Activated CD8-positive, alpha-beta T cell treated with anti-CD3 and anti-CD28 coated beads for 36 hours (primary cell): ENCODE results near the gene SEMA4D. TPM values are rescaled to one million over a fixed set of nuclear protein-coding genes. Genes with fewer than 3 reads are reported as not detected.

Source experiments
- ATAC-seq: fragments of 200-7000 bp; cut with Tn5 transposase; one replicate; pipeline ENCODE4 v1.10.0; 2021; ENCODE audit warnings: mild to moderate bottlenecking, moderate library complexity
- CTCF ChIA-PET: fragments of 350-600 bp; sonication (Branson Sonifier 250); formaldehyde crosslinking; loops from one replicate; lab custom pipeline; 2021; ENCODE audit warnings: antibody characterized with exemption; lab: Charles Lee
- POLR2A ChIA-PET: fragments of 350-600 bp; sonication (Branson Sonifier 250); formaldehyde crosslinking; loops from one replicate; lab custom pipeline; 2021; ENCODE audit warnings: antibody characterized with exemption; lab: Charles Lee
- DNase-seq: peaks from one replicate; pipeline ENCODE4 v3.0.0-alpha.2; 2020
- H3K27ac Mint-ChIP-seq: one replicate; pipeline ENCODE4 v1.8.0; 2021; ENCODE audit warnings: mild to moderate bottlenecking, mixed read lengths
- H3K27me3 Mint-ChIP-seq: one replicate; pipeline ENCODE4 v1.8.0; 2021; ENCODE audit warnings: mixed read lengths
- H3K36me3 Mint-ChIP-seq: one replicate; pipeline ENCODE4 v1.8.0; 2021; ENCODE audit warnings: low read depth, mixed read lengths
- H3K4me1 Mint-ChIP-seq: one replicate; pipeline ENCODE4 v1.8.0; 2021; ENCODE audit warnings: low read depth, mixed read lengths
- H3K4me3 Mint-ChIP-seq: one replicate; pipeline ENCODE4 v1.8.0; 2021; ENCODE audit warnings: mild to moderate bottlenecking, moderate library complexity, mixed read lengths
- H3K9me3 Mint-ChIP-seq: one replicate; pipeline ENCODE4 v1.8.0; 2021; ENCODE audit warnings: mixed read lengths
- intact Hi-C: fragments of 100-400 bp; cut with micrococcal nuclease; formaldehyde crosslinking; loops from one replicate; pipeline ENCODE4 v1.10.0; 2022
- total RNA-seq, 2 experiments: library from RNA; stranded (reverse); gene quantifications; one replicate each; pipeline ENCODE4 v1.2.3, GENCODE V29; 2021
- TF ChIP-seq, protein P1 (sequence below): fragments of 200-600 bp; IDR thresholded peaks from one replicate; pipeline ENCODE4 v1.8.0; 2022; ENCODE audit warnings: antibody characterized with exemption, mild to moderate bottlenecking

The SEMA4D gene
- total RNA-seq, 2 experiments from 2014 or later = 290 to 317 TPM

DNA sequence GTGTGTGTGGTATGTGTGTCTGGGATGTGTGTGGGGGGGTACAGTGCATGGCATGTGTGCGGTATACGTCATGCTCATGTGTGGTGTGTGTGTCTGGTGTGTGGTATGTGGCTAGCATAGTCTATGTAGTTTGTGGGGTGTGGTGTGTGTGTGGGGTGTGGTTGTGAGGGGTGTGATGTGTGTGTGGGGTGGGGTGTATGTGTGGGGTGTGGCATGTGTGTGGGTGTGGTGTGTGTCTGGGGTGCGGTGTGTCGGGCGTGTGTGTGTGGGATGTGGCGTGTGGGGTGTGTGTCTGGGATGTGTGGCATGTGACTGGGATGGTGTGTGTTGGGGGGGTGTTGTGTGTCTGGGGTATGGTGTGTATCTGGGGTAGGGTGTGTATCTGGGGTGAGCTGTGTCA, 127.3 kb downstream of the SEMA4D start:
- ATAC-seq = no peak
- no peak overlapping the region for H3K4me3 Mint-ChIP-seq
- H3K9me3 Mint-ChIP-seq = no peaks in the 10 kb centered on the region

DNA sequence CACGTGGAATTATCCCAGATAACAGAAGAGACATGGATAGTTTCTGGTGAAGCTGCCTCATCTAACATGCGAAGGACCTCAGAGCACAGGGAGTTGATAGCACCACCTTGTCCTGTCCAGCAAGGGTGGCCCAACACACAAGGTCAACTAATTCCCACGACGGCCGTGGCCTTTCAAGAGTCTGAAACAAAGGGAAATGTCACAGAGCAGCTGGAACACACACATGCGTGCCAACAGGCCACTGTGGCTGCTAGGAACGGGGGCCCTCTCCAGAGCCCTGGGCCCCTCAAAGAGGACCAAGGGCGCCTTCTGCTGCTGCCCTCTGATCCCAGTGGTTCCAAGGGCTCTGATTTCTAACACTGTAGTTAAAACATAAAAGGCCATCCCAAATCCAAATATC, 128.9 kb downstream of the SEMA4D start:
- CTCF ChIA-PET = no interaction called here
- DNase-seq = no peak
- POLR2A ChIA-PET = interaction anchor here (0.9 to 1.8 kb wide), 3 partner anchors 8 to 37 kb away, joined by 3 to 6 read pairs (median 4); no protein-coding TSS in a partner anchor
- Mint-ChIP-seq H3K4me3 (no peak overlapping the region), H3K27ac (no peak overlapping the region), H3K9me3 (no peaks in the 10 kb centered on the region), H3K36me3 (no peaks in the 10 kb centered on the region), H3K4me1 (peaks cover 24% of the 10 kb centered on the region), H3K27me3 (no peaks in the 10 kb centered on the region)
- intact Hi-C loops = no loop called here
- TF ChIP-seq, protein P1, sequence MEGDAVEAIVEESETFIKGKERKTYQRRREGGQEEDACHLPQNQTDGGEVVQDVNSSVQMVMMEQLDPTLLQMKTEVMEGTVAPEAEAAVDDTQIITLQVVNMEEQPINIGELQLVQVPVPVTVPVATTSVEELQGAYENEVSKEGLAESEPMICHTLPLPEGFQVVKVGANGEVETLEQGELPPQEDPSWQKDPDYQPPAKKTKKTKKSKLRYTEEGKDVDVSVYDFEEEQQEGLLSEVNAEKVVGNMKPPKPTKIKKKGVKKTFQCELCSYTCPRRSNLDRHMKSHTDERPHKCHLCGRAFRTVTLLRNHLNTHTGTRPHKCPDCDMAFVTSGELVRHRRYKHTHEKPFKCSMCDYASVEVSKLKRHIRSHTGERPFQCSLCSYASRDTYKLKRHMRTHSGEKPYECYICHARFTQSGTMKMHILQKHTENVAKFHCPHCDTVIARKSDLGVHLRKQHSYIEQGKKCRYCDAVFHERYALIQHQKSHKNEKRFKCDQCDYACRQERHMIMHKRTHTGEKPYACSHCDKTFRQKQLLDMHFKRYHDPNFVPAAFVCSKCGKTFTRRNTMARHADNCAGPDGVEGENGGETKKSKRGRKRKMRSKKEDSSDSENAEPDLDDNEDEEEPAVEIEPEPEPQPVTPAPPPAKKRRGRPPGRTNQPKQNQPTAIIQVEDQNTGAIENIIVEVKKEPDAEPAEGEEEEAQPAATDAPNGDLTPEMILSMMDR = no peak
- no peak for ATAC-seq

More for the DNA sequence above, 127.3 kb downstream of the SEMA4D start:
- TF ChIP-seq, protein P1 = no peak
- H3K27me3 Mint-ChIP-seq = no peaks in the 10 kb centered on the region
- intact Hi-C loops = no loop called here
- peaks cover 1% of the 10 kb centered on the region for H3K36me3 Mint-ChIP-seq
- H3K27ac Mint-ChIP-seq = no peak overlapping the region
- peaks cover 33% of the 10 kb centered on the region for H3K4me1 Mint-ChIP-seq
- POLR2A ChIA-PET = no interaction called here
- DNase-seq = no peak
- CTCF ChIA-PET = no interaction called here

DNA sequence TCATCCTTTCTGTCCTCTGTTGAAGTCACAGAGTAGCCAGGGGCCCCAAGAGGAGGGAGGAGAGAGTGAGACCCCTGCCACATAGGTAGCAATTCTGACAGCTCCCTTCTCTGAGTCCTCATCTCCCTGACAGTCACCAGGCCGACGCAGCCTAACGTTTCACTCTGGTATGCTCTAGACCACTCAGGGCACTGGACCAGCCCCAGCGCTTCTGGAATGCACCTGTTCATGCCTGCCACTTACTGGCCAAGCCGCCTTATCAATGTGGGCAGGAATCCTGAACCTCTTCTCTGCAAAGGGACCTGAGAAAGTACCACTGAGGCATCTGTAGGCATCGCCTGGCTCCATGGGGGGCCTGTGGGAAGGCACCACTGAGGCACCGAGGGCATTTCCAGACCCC, 129.4 kb downstream of the SEMA4D start:
- ChIA-PET POLR2A (interaction anchor here (0.6 to 1.8 kb wide), 4 partner anchors 8 to 38 kb away, joined by 3 to 6 read pairs (median 4); no protein-coding TSS in a partner anchor), CTCF (no interaction called here)
- H3K27ac Mint-ChIP-seq = no peak overlapping the region
- no peaks in the 10 kb centered on the region for H3K27me3 Mint-ChIP-seq
- intact Hi-C loops = no loop called here
- peaks cover 22% of the 10 kb centered on the region for H3K4me1 Mint-ChIP-seq
- H3K9me3 Mint-ChIP-seq = no peaks in the 10 kb centered on the region
- DNase-seq = no peak
- TF ChIP-seq, protein P1 = no peak
- ATAC-seq = no peak
- H3K36me3 Mint-ChIP-seq = no peaks in the 10 kb centered on the region
- H3K4me3 Mint-ChIP-seq = no peak overlapping the region

DNA sequence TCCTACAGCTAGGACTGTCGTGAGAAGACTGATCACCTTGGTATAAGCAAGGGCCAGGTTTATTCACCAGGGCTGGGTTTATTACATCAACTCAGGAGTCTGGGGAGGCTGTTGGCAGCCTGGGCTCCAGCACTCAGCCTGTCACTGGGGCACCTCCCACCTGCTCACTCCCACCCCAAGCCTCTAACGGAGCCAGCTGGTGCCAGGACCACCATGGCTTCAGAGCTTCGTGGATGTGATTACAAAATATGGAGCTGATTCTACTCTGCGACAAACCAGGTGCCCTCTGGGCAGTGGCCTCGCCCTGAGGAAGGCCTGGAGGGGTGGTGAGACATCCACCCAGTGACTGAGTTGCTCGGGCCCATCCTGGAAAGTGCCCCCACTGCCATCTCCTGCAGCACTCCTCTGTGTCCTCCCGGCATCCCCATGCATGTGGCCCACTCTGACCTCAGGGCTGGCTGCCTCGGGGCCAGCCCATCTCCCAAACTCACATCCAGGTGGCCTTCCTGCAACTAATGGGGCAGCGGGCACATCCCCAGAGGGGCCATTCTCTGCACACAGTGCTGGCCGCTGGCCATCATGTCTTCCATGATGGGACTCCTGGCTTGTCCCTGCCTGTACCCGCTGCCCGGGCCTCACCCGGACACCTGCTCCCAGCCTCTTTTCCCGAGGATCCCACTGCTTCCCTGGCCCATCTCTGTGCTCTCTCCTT, 130.0 kb downstream of the SEMA4D start:
- ChIA-PET CTCF (interaction anchor here (1.2 kb wide), 1 partner anchor 11 kb away, joined by 3 read pairs; no protein-coding TSS in a partner anchor), POLR2A (interaction anchor here (0.6 to 1.8 kb wide), 5 partner anchors 7 to 42 kb away, joined by 3 to 7 read pairs (median 5); no protein-coding TSS in a partner anchor)
- Mint-ChIP-seq H3K36me3 (no peaks in the 10 kb centered on the region), H3K27me3 (no peaks in the 10 kb centered on the region), H3K4me1 (peaks cover 17% of the 10 kb centered on the region), H3K27ac (no peak overlapping the region), H3K4me3 (no peak overlapping the region), H3K9me3 (no peaks in the 10 kb centered on the region)
- intact Hi-C loops = no loop called here
- DNase-seq = no peak
- ATAC-seq = no peak
- TF ChIP-seq, protein P1 = no peak

DNA sequence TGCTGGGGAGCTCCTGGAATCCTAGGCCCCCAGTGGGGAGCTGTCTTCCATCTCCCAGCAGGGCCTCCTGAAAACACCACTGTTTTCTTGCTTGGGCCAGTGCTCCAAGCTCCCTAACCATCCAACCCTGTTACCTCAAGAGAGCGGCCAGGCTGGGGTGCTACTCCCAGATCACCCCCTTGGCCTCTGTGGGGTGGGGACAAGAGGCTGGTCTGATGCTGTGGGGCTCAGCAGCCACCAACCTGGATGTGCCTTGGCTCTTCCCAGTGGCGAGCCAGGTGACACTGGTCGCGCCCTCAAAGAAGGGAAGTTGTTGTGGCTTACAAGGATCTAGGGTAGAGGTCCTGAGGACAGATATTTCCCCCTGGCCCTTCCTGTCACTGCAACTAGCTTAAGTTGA, 130.6 kb downstream of the SEMA4D start:
- intact Hi-C loops = no loop called here
- H3K4me3 Mint-ChIP-seq = no peak overlapping the region
- TF ChIP-seq, protein P1 = no peak
- DNase-seq (no peak), ATAC-seq (no peak)
- H3K27ac Mint-ChIP-seq = no peak overlapping the region
- H3K27me3 Mint-ChIP-seq = no peaks in the 10 kb centered on the region
- POLR2A ChIA-PET = interaction anchor here (0.9 to 1.8 kb wide), 5 partner anchors 9 to 43 kb away, joined by 4 to 7 read pairs (median 5); no protein-coding TSS in a partner anchor
- H3K4me1 Mint-ChIP-seq = peaks cover 11% of the 10 kb centered on the region
- CTCF ChIA-PET = interaction anchor here (1.2 kb wide), 1 partner anchor 10 kb away, joined by 3 read pairs; no protein-coding TSS in a partner anchor
- no peaks in the 10 kb centered on the region for H3K9me3 Mint-ChIP-seq
- H3K36me3 Mint-ChIP-seq = peaks cover under 1% of the 10 kb centered on the region
